Calu3 (cell line): ENCODE data around the gene IER5. TPM values are rescaled to one million over a fixed set of nuclear protein-coding genes. Genes with fewer than 3 reads are reported as not detected.

Experiments used
- BruUV-seq: library from RNA; stranded (reverse); fragments of 400-500 nt; replicated peaks from 2 replicates; lab custom pipeline; 2021; lab: Mats Ljungman, UMichigan
- CTCF ChIA-PET: fragments of 300-600 bp; sonication (Branson Sonifier 250); formaldehyde crosslinking; loops from one replicate; lab custom pipeline; 2022; ENCODE audit warnings: antibody characterized with exemption; lab: Charles Lee
- DNase-seq: peaks from one replicate; pipeline ENCODE4 v3.0.0; 2022
- H3K27ac Mint-ChIP-seq: one replicate; pipeline ENCODE4 v1.8.0; 2022; ENCODE audit warnings: mixed read lengths; ENCODE audit not compliant: unreplicated experiment
- H3K27me3 Mint-ChIP-seq: one replicate; pipeline ENCODE4 v1.8.0; 2022; ENCODE audit warnings: mixed read lengths; ENCODE audit not compliant: unreplicated experiment
- H3K36me3 Mint-ChIP-seq: one replicate; pipeline ENCODE4 v1.8.0; 2022; ENCODE audit warnings: mild to moderate bottlenecking, moderate library complexity, mixed read lengths; ENCODE audit not compliant: insufficient read depth, unreplicated experiment
- H3K4me1 Mint-ChIP-seq: one replicate; pipeline ENCODE4 v1.8.0; 2022; ENCODE audit warnings: mild to moderate bottlenecking, low read depth, mixed read lengths; ENCODE audit not compliant: unreplicated experiment
- H3K4me3 Mint-ChIP-seq: one replicate; pipeline ENCODE4 v1.8.0; 2022; ENCODE audit warnings: mild to moderate bottlenecking, low read depth, moderate library complexity, mixed read lengths; ENCODE audit not compliant: unreplicated experiment
- H3K9me3 Mint-ChIP-seq: one replicate; pipeline ENCODE4 v1.8.0; 2022; ENCODE audit warnings: low read depth, mixed read lengths; ENCODE audit not compliant: unreplicated experiment
- intact Hi-C: fragments of 100-400 bp; cut with micrococcal nuclease; formaldehyde crosslinking; loops from one replicate; pipeline ENCODE4 v1.10.0; 2022; ENCODE audit not compliant: unreplicated experiment
- total RNA-seq: library from RNA; stranded (reverse); gene quantifications from 2 replicates; pipeline ENCODE4 v1.2.3, GENCODE V29; 2022
- TF ChIP-seq, protein P1 (sequence below): fragments of 200-600 bp; IDR thresholded peaks from one replicate; pipeline ENCODE4 v1.8.0; 2022; ENCODE audit warnings: antibody characterized with exemption; ENCODE audit not compliant: unreplicated experiment

Gene IER5
- total RNA-seq, 1 experiment from 2014 or later, result 11.4 TPM

DNA sequence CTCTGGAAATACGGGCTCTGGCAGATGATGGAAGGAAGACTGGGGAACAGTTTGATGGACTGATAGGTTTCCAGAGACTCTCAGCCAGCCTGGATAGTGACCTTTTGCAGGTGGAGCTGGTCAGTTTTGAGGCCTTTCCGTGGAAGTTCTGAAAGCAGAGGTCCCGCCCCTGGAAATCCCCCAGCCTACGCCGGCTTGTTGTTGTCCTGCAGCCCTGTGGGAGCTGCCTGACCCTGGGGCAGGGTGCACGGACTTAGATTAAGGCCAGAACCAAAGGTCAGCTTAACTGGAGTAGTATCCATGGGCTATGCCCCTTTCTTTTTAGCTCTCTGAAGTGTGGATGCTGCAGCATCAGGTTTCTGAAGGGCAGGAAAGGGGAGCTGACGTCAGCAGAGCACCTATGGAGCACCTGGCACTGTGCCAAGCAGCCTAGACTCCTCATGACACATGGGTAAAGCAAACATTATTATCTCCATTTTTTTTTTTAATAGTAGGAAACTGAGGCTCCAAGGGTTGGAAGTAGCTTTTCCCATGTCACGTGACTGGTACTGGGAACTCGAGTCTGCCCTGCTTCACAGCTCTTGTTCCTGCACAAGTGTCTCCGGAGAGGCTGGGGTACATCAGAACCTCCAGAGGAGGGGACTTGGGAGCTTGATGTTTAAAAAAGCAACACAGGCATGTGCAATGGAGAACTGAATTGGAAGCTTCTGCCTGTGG, 38.5 kb downstream of the IER5 start:
- H3K4me3 Mint-ChIP-seq, result no peak overlapping the region
- no TSS peak for BruUV-seq
- TF ChIP-seq, protein P1, sequence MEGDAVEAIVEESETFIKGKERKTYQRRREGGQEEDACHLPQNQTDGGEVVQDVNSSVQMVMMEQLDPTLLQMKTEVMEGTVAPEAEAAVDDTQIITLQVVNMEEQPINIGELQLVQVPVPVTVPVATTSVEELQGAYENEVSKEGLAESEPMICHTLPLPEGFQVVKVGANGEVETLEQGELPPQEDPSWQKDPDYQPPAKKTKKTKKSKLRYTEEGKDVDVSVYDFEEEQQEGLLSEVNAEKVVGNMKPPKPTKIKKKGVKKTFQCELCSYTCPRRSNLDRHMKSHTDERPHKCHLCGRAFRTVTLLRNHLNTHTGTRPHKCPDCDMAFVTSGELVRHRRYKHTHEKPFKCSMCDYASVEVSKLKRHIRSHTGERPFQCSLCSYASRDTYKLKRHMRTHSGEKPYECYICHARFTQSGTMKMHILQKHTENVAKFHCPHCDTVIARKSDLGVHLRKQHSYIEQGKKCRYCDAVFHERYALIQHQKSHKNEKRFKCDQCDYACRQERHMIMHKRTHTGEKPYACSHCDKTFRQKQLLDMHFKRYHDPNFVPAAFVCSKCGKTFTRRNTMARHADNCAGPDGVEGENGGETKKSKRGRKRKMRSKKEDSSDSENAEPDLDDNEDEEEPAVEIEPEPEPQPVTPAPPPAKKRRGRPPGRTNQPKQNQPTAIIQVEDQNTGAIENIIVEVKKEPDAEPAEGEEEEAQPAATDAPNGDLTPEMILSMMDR, result no peak
- no peaks in the 10 kb centered on the region for H3K27me3 Mint-ChIP-seq
- H3K27ac Mint-ChIP-seq, result peak overlapping the region; percentile 52
- peaks cover 44% of the 10 kb centered on the region for H3K4me1 Mint-ChIP-seq
- peak; percentile 73 for DNase-seq
- no peaks in the 10 kb centered on the region for H3K9me3 Mint-ChIP-seq
- intact Hi-C loops, result no loop called here
- H3K36me3 Mint-ChIP-seq, result peaks cover 11% of the 10 kb centered on the region
- CTCF ChIA-PET, result interaction anchor here (0.8 to 2.2 kb wide), 8 partner anchors 9 to 84 kb away, joined by 3 to 8 read pairs (median 6); no protein-coding TSS in a partner anchor

DNA sequence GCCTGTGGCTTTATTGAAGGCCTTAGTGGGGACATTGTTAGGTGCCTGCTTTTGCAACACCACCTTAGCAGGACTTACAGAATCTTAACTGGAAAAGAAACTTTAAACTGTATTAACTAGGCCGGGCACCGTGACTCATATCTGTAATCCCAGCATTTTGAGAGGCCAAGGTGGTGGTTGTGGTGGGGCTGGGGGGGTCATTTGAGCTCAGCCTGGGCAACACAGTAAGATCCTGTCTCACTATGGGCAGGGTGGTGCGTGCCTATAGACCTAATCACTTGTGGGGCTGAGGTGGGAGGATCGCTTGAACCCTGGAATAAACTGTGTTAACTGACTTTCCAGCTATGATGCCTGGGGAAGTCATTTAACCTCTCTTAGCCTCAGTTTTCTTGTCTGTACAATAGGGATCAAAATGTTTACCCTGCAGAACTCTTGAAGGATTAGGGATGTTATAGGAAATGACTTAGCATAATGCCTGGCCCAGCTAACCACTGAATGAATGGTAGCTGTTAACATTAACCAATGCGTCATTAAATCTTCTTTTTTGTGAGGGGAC, 39.5 kb downstream of the IER5 start:
- no peaks in the 10 kb centered on the region for H3K9me3 Mint-ChIP-seq
- H3K4me3 Mint-ChIP-seq, result no peak overlapping the region
- peaks cover 34% of the 10 kb centered on the region for H3K4me1 Mint-ChIP-seq
- H3K36me3 Mint-ChIP-seq, result peaks cover 11% of the 10 kb centered on the region
- CTCF ChIA-PET, result interaction anchor here (1.1 to 2.2 kb wide), 3 partner anchors 8 to 44 kb away, joined by 4 to 8 read pairs (median 5); no protein-coding TSS in a partner anchor
- DNase-seq, result no peak
- BruUV-seq, result no TSS peak
- peak overlapping the region; percentile 52 for H3K27ac Mint-ChIP-seq
- intact Hi-C loops, result no loop called here
- no peaks in the 10 kb centered on the region for H3K27me3 Mint-ChIP-seq
- TF ChIP-seq, protein P1, result no peak

DNA sequence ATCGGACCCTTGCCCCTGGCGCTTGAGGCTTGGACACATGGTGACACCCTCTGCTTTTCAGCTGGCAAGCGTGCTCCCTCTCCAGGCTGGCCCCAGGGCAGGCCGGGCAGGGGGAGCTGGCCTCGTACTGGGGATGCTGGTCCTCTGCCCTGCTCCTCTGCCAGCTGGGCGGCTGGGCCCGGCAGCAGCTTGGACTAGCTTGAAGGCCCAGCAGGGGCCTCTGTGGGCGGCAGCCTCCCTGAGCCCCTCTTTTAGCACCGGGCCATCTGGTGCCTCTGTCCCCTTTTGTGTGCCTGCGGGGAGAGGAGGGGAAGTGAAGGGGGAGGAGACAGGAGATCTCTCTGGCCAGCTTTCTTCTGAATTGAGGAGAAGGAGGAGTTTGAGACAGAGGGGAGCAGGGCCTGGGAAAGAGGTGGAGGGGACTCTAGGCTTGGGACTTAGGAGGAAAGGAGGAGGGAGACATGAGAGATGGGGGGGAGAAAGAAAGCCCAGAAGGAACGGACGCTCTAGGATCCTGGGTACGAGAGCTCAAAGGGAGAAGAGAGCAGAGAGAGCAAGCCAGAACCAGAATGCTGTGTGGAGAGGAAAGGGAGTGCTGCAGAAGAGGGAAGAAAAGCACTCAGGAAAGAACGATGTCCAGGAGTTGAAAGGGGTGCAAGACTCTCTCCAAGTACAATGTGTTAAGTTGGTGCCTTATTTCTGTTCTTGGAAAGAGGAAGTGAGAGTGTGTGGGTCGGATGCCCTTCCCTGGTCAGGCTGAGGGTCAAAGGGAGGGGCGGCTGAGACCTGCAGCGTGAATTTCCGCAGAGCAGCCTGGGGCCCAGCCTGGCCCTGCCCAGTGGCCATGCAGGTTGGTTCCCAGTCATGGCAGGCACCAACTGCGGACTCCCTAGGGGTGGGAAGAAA, 40.3 kb downstream of the IER5 start:
- CTCF ChIA-PET, result no interaction called here
- TF ChIP-seq, protein P1, result no peak
- DNase-seq, result no peak
- Mint-ChIP-seq H3K27ac (no peak overlapping the region), H3K4me3 (no peak overlapping the region), H3K27me3 (no peaks in the 10 kb centered on the region), H3K4me1 (peaks cover 40% of the 10 kb centered on the region), H3K9me3 (no peaks in the 10 kb centered on the region), H3K36me3 (peaks cover 11% of the 10 kb centered on the region)
- BruUV-seq, result no TSS peak
- intact Hi-C loops, result no loop called here

DNA sequence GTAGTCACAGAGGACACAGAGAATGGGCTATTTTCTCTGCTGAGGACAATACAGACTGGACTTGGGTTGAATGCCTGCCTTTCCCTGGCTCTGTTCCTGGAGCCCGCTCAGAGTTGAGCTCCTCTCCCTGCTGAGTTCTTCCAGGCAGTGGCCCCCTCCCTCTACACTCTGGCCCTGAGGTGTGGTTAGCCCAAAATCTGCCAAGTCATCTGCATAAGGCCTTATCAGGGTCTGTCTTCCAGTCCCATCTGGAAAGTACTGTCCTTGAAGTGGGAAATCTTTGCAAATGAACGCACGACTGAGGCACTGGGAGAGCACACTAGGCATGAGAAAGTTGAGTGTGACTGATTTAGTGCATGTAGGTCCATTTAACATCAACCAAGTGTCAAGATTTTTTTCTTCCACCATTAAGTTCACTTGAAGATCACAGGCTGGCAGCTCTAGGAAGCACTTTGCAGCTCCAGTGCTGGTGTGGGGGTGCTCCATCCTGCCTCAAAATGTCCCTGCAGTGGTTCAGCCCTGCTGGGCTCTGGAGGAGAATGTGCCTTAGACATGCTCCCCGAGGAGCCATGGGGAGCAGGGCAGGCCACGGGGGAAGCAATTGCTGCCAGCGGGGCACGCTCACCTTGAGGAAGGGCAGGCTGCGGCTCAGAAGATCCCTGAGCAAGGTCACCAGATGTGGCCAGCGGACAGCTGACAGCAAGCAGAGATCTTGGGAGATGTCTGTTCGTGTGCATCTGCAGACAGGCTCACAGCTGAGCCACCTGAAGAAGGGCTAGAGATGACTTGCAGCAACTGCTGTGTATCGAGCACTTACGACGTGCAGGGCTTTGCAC, 41.5 kb downstream of the IER5 start:
- CTCF ChIA-PET, result no interaction called here

More for the DNA sequence above, 41.5 kb downstream of the IER5 start:
- BruUV-seq, result no TSS peak
- Mint-ChIP-seq H3K4me1 (peaks cover 50% of the 10 kb centered on the region), H3K27me3 (no peaks in the 10 kb centered on the region), H3K9me3 (no peaks in the 10 kb centered on the region), H3K4me3 (no peak overlapping the region), H3K27ac (no peak overlapping the region), H3K36me3 (peaks cover 11% of the 10 kb centered on the region)
- TF ChIP-seq, protein P1, result no peak
- intact Hi-C loops, result no loop called here
- no peak for DNase-seq
